Occipital lobe (tissue), 2 donors: ENCODE data around the gene CCDC38. TPM values are rescaled to one million over a fixed set of nuclear protein-coding genes. Genes with fewer than 3 reads are reported as not detected.

Experiments used
- DNase-seq: peaks from one replicate; lab custom pipeline; 2025; lab: John Stamatoyannopoulos, UW
- total RNA-seq: library from RNA; depleted of rRNA; stranded (reverse); fragments of >200 nt; gene quantifications from one replicate; pipeline ENCODE4 v1.2.3, GENCODE V29; 2014

Gene CCDC38
- total RNA-seq, 1 donor from 2014 or later: 0.16 TPM

DNA sequence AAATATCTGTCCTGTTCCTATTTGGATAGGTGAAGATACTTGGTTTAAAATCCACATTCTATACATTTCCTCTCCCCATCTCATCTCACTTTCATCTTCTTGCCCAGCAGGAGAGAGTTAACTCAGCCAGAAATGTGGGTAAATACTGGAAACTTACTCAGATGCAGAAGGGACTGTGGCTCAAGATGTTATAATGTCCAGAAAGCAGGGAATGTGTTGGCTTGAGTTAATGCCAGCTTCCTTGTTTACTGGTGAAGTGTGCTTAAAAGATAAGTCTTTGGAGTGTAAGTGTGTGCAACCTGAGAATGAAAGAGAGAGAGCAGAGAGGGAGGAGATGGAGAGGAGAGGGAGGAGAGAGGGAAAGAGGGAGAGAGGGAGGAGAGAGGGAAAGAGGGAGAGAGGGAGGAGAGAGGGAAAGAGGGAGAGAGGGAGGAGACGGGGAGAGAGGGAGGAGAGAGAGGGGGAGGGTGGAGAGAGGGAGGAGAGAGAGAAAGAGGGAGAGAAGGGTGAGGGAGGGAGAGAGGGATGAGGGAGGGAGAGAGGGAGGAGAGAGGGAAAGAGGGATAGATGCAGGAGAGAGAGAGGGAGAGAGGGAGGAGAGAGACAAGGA is 105.7 kb downstream of the CCDC38 start:
- DNase-seq: no peak

DNA sequence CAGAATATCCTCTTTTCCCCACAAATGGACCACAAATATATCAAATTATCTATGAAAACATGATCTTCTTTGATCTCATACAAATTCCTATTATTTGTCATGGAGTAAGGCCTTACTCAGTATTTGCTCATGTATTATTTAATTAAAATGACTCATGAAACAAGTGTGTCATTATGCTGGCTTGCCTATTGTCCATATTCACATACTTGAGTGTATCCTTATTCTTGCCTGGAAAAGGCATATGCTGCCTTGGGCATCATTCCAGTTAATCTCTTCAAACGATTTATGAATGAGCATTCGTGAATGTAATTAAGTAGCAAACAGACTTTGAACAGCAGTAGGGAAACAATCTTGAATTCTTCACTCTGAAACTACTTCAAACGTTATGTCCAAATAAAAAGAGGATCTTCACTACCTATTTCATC is 106.2 kb downstream of the CCDC38 start:
- DNase-seq: no peak

DNA sequence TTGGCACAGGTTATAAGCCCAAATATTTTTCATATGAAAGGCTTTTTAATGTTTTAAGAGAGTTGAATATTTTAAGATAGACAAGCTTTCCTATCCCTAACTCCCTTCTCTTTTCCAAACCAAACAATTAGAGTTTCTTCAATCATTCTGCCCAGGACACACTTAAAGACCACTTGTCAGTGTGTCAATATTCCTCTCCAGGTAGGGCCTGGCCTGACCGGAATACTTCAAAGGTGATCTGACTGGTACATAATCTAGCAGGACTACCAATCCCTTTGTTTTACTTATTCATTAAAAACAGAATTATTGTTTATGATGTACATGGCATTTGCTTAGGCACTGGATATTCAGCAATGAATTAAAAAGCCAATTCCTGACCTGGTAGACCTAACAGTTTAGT is 107.8 kb downstream of the CCDC38 start:
- DNase-seq: no peak

DNA sequence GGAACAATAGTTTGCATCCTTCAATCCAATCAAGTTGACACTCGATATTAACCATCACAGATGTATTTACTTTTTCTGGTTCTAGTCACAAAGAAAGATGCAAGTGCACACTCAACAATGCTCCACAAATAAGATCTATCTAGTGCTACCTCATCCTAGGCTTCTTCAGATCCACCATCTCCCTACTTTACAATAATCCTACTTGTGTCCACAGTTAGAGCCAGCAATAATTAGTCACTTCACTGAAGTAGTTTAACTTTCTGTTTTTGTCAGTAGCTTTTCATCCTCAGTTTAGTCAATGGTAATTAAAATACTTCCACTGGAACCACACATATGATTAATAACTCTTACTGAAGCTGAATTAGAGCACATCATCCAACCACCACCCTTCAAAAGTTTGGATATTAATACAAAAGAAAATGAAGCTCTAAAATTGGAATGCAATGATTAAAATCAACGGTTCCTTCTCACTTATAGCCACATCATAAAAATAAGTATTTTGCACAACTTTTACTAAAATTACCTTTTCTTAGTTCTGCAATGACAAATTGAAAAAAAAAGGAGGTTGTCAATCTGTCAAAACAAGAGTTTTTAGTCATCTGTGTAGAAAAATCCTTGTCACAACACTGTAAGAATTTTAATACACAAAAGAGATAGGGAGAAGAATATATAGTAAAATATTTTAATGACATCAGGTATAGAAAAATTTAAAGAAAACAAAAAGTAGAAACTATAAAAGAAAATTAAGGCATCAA is 111.9 kb downstream of the CCDC38 start:
- DNase-seq: no peak

DNA sequence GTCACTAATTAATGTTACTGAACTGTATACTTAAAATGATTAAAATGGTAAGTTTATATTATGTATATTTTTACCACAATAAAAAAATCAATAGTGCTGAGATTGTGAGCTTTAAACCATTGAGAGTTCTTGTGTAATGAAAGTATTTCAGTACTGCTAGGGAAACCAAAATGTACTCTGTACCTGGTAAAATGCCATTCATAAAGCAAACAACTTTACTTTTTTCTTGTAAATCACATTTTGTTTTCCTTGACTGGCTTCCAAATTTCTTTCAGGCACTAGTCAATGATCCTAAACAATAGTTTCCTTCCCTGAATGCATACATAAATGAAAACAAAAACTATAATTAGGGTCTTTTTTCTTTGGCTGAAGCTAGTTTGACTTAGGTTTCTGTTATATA is 113.0 kb downstream of the CCDC38 start:
- no peak for DNase-seq

GRCh38 chr12:95820096-95820703 is 122.2 kb downstream of the CCDC38 start:
- DNase-seq: no peak

Other genes starting within 250 kb of the CCDC38 start
- 44.3 TPM for gene NTN4, start 151.8 kb downstream of the CCDC38 start, total RNA-seq
- gene SNRPF, start 83.7 kb downstream of the CCDC38 start, total RNA-seq: 27.5 TPM
- gene AMDHD1, start 717 bp upstream of the CCDC38 start, total RNA-seq: 0.31 TPM
- gene HAL, start 53.7 kb upstream of the CCDC38 start, total RNA-seq: 2.2 TPM
- 38.5 TPM for gene LTA4H, start 93.0 kb upstream of the CCDC38 start, total RNA-seq